22Rv1 (cell line): ENCODE results near the gene TCF7L2.

Source experiments
- CTCF ChIP-seq: fragments of 450-650 bp; IDR thresholded peaks from 2 replicates; pipeline ENCODE4 v1.5.1; 2017; ENCODE audit warnings: mild to moderate bottlenecking
- ZFX ChIP-seq: fragments of 450-650 bp; IDR thresholded peaks from 2 replicates; pipeline ENCODE4 v1.6.1; 2017; ENCODE audit warnings: antibody characterized with exemption, borderline replicate concordance

DNA sequence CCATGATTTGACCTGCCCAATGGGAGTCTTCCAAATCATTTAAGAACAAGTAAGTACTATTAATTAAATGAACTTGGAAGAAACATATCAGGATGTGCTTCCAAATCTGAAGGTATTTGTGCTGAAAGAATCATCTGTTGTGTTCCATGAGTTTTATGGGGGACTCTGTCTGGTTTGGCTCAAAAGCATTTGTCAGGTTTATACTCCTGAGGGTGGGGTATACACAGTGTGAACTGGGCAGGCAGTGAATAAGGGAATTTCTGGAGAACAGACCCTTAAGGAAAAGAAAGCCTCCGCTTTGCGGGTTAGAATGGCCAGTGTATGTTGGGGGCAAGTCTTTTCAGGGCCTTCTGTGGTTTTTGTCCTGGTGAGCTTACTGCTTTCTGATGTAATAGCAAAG is 29.9 kb downstream of the TCF7L2 start:
- TF ChIP-seq CTCF (no peak), ZFX (no peak)
